ENCODE data around the gene SPATS2L. TPM values are rescaled to one million over a fixed set of nuclear protein-coding genes. Genes with fewer than 3 reads are reported as not detected.

The SPATS2L gene
- total RNA-seq, 1 experiment from 2014 or later: 112 TPM

DNA sequence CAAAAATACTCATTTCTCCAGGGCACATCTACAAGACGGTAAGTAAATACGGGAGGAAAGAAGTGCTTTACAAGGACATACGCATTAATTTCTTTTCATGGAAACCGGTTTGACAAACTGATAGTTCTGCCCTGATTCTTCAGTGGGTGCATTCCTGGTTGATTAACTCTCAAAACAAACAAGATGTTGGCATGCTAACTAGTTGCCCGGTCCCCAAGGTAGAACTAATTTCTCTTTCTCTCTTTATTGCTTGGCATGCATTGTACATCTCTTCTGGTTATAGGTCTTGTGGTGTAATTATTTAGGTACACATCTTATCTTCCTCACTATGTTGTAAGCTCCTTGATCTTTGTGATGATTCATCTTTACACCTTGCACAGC lies 46.9 kb upstream of the SPATS2L start (continued):
- TF ChIP-seq, protein P1, sequence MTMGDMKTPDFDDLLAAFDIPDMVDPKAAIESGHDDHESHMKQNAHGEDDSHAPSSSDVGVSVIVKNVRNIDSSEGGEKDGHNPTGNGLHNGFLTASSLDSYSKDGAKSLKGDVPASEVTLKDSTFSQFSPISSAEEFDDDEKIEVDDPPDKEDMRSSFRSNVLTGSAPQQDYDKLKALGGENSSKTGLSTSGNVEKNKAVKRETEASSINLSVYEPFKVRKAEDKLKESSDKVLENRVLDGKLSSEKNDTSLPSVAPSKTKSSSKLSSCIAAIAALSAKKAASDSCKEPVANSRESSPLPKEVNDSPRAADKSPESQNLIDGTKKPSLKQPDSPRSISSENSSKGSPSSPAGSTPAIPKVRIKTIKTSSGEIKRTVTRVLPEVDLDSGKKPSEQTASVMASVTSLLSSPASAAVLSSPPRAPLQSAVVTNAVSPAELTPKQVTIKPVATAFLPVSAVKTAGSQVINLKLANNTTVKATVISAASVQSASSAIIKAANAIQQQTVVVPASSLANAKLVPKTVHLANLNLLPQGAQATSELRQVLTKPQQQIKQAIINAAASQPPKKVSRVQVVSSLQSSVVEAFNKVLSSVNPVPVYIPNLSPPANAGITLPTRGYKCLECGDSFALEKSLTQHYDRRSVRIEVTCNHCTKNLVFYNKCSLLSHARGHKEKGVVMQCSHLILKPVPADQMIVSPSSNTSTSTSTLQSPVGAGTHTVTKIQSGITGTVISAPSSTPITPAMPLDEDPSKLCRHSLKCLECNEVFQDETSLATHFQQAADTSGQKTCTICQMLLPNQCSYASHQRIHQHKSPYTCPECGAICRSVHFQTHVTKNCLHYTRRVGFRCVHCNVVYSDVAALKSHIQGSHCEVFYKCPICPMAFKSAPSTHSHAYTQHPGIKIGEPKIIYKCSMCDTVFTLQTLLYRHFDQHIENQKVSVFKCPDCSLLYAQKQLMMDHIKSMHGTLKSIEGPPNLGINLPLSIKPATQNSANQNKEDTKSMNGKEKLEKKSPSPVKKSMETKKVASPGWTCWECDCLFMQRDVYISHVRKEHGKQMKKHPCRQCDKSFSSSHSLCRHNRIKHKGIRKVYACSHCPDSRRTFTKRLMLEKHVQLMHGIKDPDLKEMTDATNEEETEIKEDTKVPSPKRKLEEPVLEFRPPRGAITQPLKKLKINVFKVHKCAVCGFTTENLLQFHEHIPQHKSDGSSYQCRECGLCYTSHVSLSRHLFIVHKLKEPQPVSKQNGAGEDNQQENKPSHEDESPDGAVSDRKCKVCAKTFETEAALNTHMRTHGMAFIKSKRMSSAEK (CRISPR knock-in tag; IDR thresholded peaks at IDR 0.05; ENCODE audit: borderline replicate concordance): no peak
- TF ChIP-seq ZNF671 (CRISPR knock-in tag; IDR thresholded peaks at IDR 0.05) (no peak), HMGXB4 (CRISPR knock-in tag; IDR thresholded peaks at IDR 0.05) (no peak), ARID4B (CRISPR knock-in tag; IDR thresholded peaks at IDR 0.05; ENCODE audit: borderline replicate concordance) (no peak), SMAD3 (CRISPR knock-in tag; IDR thresholded peaks at IDR 0.05; ENCODE audit: borderline replicate concordance) (no peak), ZNF425 (CRISPR knock-in tag; conservative IDR thresholded peaks at IDR 0.05) (no peak), SP1 (CRISPR knock-in tag; conservative IDR thresholded peaks at IDR 0.05) (no peak), ZNF423 (CRISPR knock-in tag; IDR thresholded peaks at IDR 0.05) (no peak)

DNA sequence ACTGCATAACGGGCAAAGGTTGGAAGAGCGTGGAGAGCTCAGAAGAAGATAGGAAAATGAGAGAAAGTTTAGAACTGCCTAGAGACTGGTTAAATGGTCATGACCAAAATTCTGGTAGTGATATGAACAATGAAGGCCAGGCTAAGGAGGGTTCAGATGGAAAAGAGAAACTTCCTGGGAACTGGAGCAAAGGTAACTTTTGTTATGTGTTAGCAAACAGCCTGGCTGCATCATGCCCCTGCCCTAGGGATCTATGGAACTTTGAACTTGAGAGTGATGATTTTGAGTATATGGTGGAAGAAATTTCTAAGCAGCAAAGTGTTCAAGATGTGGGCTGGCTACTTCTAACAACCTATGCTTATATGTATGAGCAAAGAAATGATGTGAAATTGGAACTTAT lies 44.4 kb upstream of the SPATS2L start:
- no peaks in the 10 kb centered on the region; the same call in 1 of the 2 replicates for H3K27me3 Mint-ChIP-seq (ENCODE audit: low read depth)
- peaks cover 10% of the 10 kb centered on the region for H3K36me3 Mint-ChIP-seq
- peaks cover 31% of the 10 kb centered on the region for H3K4me1 Mint-ChIP-seq
- DNase-seq (ENCODE audit: low spot score) (no peak), ATAC-seq (no peak)
- no peak overlapping the region for H3K4me3 Mint-ChIP-seq
- peaks cover 20% of the 10 kb centered on the region for H3K9me3 Mint-ChIP-seq
- no peak overlapping the region for H3K27ac Mint-ChIP-seq
- ChIA-PET POLR2A (no interaction called here), CTCF (no interaction called here)
- TF ChIP-seq, protein P2, sequence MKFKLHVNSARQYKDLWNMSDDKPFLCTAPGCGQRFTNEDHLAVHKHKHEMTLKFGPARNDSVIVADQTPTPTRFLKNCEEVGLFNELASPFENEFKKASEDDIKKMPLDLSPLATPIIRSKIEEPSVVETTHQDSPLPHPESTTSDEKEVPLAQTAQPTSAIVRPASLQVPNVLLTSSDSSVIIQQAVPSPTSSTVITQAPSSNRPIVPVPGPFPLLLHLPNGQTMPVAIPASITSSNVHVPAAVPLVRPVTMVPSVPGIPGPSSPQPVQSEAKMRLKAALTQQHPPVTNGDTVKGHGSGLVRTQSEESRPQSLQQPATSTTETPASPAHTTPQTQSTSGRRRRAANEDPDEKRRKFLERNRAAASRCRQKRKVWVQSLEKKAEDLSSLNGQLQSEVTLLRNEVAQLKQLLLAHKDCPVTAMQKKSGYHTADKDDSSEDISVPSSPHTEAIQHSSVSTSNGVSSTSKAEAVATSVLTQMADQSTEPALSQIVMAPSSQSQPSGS (CRISPR knock-in tag; IDR thresholded peaks at IDR 0.05; ENCODE audit: borderline replicate concordance, low read depth): no peak
- TF ChIP-seq, protein P3, sequence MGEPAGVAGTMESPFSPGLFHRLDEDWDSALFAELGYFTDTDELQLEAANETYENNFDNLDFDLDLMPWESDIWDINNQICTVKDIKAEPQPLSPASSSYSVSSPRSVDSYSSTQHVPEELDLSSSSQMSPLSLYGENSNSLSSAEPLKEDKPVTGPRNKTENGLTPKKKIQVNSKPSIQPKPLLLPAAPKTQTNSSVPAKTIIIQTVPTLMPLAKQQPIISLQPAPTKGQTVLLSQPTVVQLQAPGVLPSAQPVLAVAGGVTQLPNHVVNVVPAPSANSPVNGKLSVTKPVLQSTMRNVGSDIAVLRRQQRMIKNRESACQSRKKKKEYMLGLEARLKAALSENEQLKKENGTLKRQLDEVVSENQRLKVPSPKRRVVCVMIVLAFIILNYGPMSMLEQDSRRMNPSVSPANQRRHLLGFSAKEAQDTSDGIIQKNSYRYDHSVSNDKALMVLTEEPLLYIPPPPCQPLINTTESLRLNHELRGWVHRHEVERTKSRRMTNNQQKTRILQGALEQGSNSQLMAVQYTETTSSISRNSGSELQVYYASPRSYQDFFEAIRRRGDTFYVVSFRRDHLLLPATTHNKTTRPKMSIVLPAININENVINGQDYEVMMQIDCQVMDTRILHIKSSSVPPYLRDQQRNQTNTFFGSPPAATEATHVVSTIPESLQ (CRISPR knock-in tag; IDR thresholded peaks at IDR 0.05): no peak
- no peak for TF ChIP-seq TEAD4 (CRISPR knock-in tag; IDR thresholded peaks at IDR 0.05)
- TF ChIP-seq CREB1 (CRISPR knock-in tag; IDR thresholded peaks at IDR 0.05): no peak
- TF ChIP-seq ZNF263 (CRISPR knock-in tag; IDR thresholded peaks at IDR 0.05; ENCODE audit: low read depth): no peak
- TF ChIP-seq JAZF1 (CRISPR knock-in tag; IDR thresholded peaks at IDR 0.05): no peak
- TF ChIP-seq, protein P4, sequence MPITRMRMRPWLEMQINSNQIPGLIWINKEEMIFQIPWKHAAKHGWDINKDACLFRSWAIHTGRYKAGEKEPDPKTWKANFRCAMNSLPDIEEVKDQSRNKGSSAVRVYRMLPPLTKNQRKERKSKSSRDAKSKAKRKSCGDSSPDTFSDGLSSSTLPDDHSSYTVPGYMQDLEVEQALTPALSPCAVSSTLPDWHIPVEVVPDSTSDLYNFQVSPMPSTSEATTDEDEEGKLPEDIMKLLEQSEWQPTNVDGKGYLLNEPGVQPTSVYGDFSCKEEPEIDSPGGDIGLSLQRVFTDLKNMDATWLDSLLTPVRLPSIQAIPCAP (CRISPR knock-in tag; IDR thresholded peaks at IDR 0.05): no peak
- no peak for TF ChIP-seq HMGA2 (CRISPR knock-in tag; IDR thresholded peaks at IDR 0.05)
